ENCODE measurements around the gene ABCD1. TPM values are rescaled to one million over a fixed set of nuclear protein-coding genes. Genes with fewer than 3 reads are reported as not detected.
A peak's percentile ranks its signal among the peaks of the same experiment; 100 is the strongest.

Gene ABCD1
- total and polyA plus RNA-seq, 9 of the 15 experiments (the other 6 are each of a cell fraction or from before 2014, with no cell fraction given): 0.07 to 6.9 (median 2.2) TPM

GRCh38 chrX:153726286-153727122 lies 1.8 kb downstream of the ABCD1 start (continued):
- TF ChIP-seq RREB1 (CRISPR knock-in tag; IDR thresholded peaks at IDR 0.05) (no peak), RCOR1 (IDR thresholded peaks at IDR 0.05; ENCODE audit: borderline replicate concordance in 1 of 2, low read depth in 2 of 2, low read length in 2 of 2) (peak in 1 of 2 experiments; percentile 32; a peak in 1 of 4 replicates), CBX8 (IDR thresholded peaks at IDR 0.05; ENCODE audit: borderline replicate concordance, extremely low read depth, low read depth, low read length, poor library complexity, severe bottlenecking) (no peak), HES1 (IDR thresholded peaks at IDR 0.05; ENCODE audit: low read depth) (no peak), E4F1 (CRISPR knock-in tag; IDR thresholded peaks at IDR 0.05; ENCODE audit: borderline replicate concordance) (no peak), CUX1 (CRISPR knock-in tag; IDR thresholded peaks at IDR 0.05) (no peak), ETV5 (CRISPR knock-in tag; IDR thresholded peaks at IDR 0.05; ENCODE audit: low read depth) (no peak), ZNF184 (CRISPR knock-in tag; IDR thresholded peaks at IDR 0.05) (no peak), ETV1 (tag; conservative IDR thresholded peaks at IDR 0.05; ENCODE audit: low read depth) (0 out of 2 replicates have a peak, but pooled peaks have one; percentile 33), GTF2A2 (tag; IDR thresholded peaks at IDR 0.05) (no peak), MCM3 (IDR thresholded peaks at IDR 0.05) (no peak)
